Measurements from ENCODE around the gene DNAH12.

The DNAH12 gene

DNA sequence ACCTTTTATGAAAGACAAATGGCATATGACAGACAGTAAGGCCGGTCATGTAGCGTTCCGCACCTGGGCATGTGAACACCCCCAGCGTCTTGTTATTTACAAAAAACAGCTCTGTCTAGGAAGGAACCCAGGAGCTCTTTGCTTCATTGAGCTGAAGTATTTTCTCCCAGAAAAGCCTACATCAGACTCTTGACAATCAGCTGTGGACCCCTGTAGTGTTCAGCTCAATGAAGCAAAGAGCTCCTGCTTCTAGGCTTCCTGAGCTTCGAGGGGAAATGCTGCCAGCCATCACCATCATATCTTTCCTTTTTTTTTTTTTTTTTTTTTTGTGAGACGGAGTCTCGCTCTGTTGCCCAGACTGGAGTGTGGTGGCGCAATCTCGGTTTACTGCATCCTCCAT is 255.7 kb downstream of the DNAH12 start:
- DNase-seq (no peak), ATAC-seq (replicated peaks) (no peak)
- Mint-ChIP-seq H3K27me3 (no peaks in the 10 kb centered on the region), H3K36me3 (peaks cover 2 to 3% of the 10 kb centered on the region in 2 donors), H3K27ac (no peak overlapping the region), H3K4me3 (no peak overlapping the region), H3K9me3 (no peaks in the 10 kb centered on the region), H3K4me1 (no peaks in the 10 kb centered on the region)

- ATAC-seq (replicated peaks) (no peak), DNase-seq (no peak)
- no peak overlapping the region for H3K4me3 Mint-ChIP-seq
- no peak overlapping the region for H3K27ac Mint-ChIP-seq
- no peaks in the 10 kb centered on the region for H3K9me3 Mint-ChIP-seq
- no peaks in the 10 kb centered on the region for H3K27me3 Mint-ChIP-seq
- H3K4me1 Mint-ChIP-seq, result no peaks in the 10 kb centered on the region
- H3K36me3 Mint-ChIP-seq, result peaks cover 2 to 3% of the 10 kb centered on the region in 2 donors
Measured at GRCh38 chr3:57287205-57287604, 256.9 kb downstream of the DNAH12 start.

GRCh38 chr3:57283334-57283733 is 260.8 kb downstream of the DNAH12 start:
- H3K4me3 Mint-ChIP-seq, result no peak overlapping the region
- H3K36me3 Mint-ChIP-seq, result peaks cover 10 to 11% of the 10 kb centered on the region in 2 donors
- no peaks in the 10 kb centered on the region for H3K4me1 Mint-ChIP-seq
- no peaks in the 10 kb centered on the region for H3K27me3 Mint-ChIP-seq
- no peak for DNase-seq
- peaks cover 0 to 9% of the 10 kb centered on the region in 2 donors for H3K9me3 Mint-ChIP-seq
- H3K27ac Mint-ChIP-seq, result no peak overlapping the region
- ATAC-seq (replicated peaks), result no peak

GRCh38 chr3:57281715-57282114 is 262.4 kb downstream of the DNAH12 start:
- ATAC-seq (replicated peaks), result no peak
- Mint-ChIP-seq H3K9me3 (peaks cover 0 to 9% of the 10 kb centered on the region in 2 donors), H3K36me3 (peaks cover 10 to 13% of the 10 kb centered on the region in 2 donors), H3K27me3 (no peaks in the 10 kb centered on the region), H3K4me3 (no peak overlapping the region), H3K4me1 (no peaks in the 10 kb centered on the region), H3K27ac (no peak overlapping the region)
- DNase-seq, result no peak

DNA sequence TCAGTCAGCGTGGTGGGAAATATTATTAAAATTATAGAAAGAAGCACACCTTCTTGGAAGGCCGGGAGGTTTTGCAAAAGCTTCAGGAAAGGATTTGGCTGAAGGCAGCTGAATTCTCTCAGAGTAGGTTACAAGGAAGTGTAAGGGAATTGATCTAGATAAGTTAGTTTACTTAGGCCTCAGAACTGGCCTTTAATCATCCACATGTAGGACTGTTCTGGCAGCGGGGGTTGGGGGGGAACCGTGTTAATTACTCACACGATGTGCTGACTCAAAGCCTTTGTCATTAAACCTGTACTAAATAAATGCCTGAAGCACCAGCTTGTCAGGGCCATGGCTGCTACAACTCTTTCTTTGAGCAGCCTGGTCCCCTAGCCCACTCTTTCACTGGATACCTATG is 264.5 kb downstream of the DNAH12 start:
- Mint-ChIP-seq H3K36me3 (peaks cover 9 to 11% of the 10 kb centered on the region in 2 donors), H3K27ac (no peak overlapping the region), H3K27me3 (no peaks in the 10 kb centered on the region), H3K9me3 (peaks cover 0 to 9% of the 10 kb centered on the region in 2 donors), H3K4me1 (no peaks in the 10 kb centered on the region), H3K4me3 (no peak overlapping the region)
- ATAC-seq (replicated peaks) (no peak), DNase-seq (no peak)

DNA sequence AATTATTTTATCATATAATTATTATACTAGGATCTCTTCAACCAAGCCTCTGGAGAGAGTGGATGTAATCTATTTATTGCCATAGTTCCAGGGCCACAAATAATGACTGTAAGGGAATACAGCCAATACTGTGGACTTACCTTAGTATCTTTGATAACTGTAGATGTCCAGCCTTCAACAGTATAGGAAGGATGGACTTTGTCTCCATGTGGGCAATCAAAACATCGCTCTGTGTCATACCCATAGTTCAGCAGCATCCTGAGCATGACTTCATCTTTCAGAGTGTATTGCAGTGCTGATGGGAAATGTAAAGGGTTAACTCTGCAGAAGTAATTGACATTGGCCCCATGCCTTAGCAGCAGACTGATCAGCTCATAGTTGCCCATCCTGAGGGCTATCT is 265.9 kb downstream of the DNAH12 start:
- no peak overlapping the region for H3K4me3 Mint-ChIP-seq
- H3K4me1 Mint-ChIP-seq, result no peaks in the 10 kb centered on the region
- peaks cover 0 to 9% of the 10 kb centered on the region in 2 donors for H3K9me3 Mint-ChIP-seq
- ATAC-seq (replicated peaks) (no peak), DNase-seq (no peak)
- no peaks in the 10 kb centered on the region for H3K27me3 Mint-ChIP-seq
- H3K27ac Mint-ChIP-seq, result no peak overlapping the region
- H3K36me3 Mint-ChIP-seq, result peaks cover 12 to 16% of the 10 kb centered on the region in 2 donors

GRCh38 chr3:57275393-57275792 is 268.8 kb downstream of the DNAH12 start:
- H3K27ac Mint-ChIP-seq, result no peak overlapping the region
- H3K9me3 Mint-ChIP-seq, result peaks cover 0 to 2% of the 10 kb centered on the region in 2 donors
- DNase-seq, result no peak
- no peak overlapping the region for H3K4me3 Mint-ChIP-seq
- H3K27me3 Mint-ChIP-seq, result no peaks in the 10 kb centered on the region
- peaks cover 18 to 27% of the 10 kb centered on the region in 2 donors for H3K36me3 Mint-ChIP-seq
- no peaks in the 10 kb centered on the region for H3K4me1 Mint-ChIP-seq
- no peak for ATAC-seq (replicated peaks)

- H3K27ac Mint-ChIP-seq, result no peak overlapping the region
- no peaks in the 10 kb centered on the region for H3K9me3 Mint-ChIP-seq
- no peaks in the 10 kb centered on the region for H3K4me1 Mint-ChIP-seq
- no peak for DNase-seq
- no peaks in the 10 kb centered on the region for H3K27me3 Mint-ChIP-seq
- H3K36me3 Mint-ChIP-seq, result peaks cover 15 to 27% of the 10 kb centered on the region in 2 donors
- no peak for ATAC-seq (replicated peaks)
- no peak overlapping the region for H3K4me3 Mint-ChIP-seq
Measured at GRCh38 chr3:57274845-57275244, 269.3 kb downstream of the DNAH12 start.

DNA sequence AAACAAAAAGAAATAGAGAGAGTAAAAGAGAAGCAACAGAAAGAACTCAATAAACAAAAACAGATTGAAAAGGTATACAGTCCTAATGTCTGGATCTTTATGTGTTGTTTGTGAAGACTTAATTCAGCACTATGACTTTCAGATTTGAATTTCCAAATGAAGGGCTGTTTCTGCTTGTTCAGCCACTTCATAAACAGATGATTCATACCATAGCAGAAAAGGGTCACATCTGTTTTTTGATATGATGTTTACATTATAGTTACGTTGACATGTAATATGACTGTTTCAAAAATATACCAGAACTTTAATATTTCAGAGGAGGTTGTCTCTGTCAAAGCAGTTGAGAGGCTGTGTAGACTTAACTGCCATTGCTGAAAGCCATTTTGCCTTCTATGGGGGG is 275.7 kb downstream of the DNAH12 start:
- ATAC-seq (replicated peaks) (no peak), DNase-seq (no peak)
- H3K4me1 Mint-ChIP-seq, result no peaks in the 10 kb centered on the region
- no peak overlapping the region for H3K27ac Mint-ChIP-seq
- H3K36me3 Mint-ChIP-seq, result peaks cover 46 to 64% of the 10 kb centered on the region in 2 donors
- H3K4me3 Mint-ChIP-seq, result no peak overlapping the region
- no peaks in the 10 kb centered on the region for H3K27me3 Mint-ChIP-seq
- H3K9me3 Mint-ChIP-seq, result peaks cover 0 to 6% of the 10 kb centered on the region in 2 donors

- Mint-ChIP-seq H3K27ac (no peak overlapping the region), H3K36me3 (peaks cover 67 to 80% of the 10 kb centered on the region in 2 donors), H3K4me3 (no peak overlapping the region), H3K9me3 (peaks cover 4 to 10% of the 10 kb centered on the region in 2 donors), H3K4me1 (no peaks in the 10 kb centered on the region), H3K27me3 (no peaks in the 10 kb centered on the region)
- no peak for ATAC-seq (replicated peaks)
- DNase-seq, result no peak
Measured at GRCh38 chr3:57261929-57262328, 282.2 kb downstream of the DNAH12 start.

- no peak overlapping the region for H3K27ac Mint-ChIP-seq
- ATAC-seq (replicated peaks), result no peak
Measured at GRCh38 chr3:57261119-57261518, 283.0 kb downstream of the DNAH12 start.

GRCh38 chr3:57257678-57258077 is 286.5 kb downstream of the DNAH12 start:
- H3K27me3 Mint-ChIP-seq, result no peaks in the 10 kb centered on the region

More at GRCh38 chr3:57261119-57261518, 283.0 kb downstream of the DNAH12 start:
- peaks cover 59 to 72% of the 10 kb centered on the region in 2 donors for H3K36me3 Mint-ChIP-seq
- H3K9me3 Mint-ChIP-seq, result peaks cover 4 to 10% of the 10 kb centered on the region in 2 donors
- H3K4me1 Mint-ChIP-seq, result no peaks in the 10 kb centered on the region
- no peaks in the 10 kb centered on the region for H3K27me3 Mint-ChIP-seq
- no peak for DNase-seq
- no peak overlapping the region for H3K4me3 Mint-ChIP-seq

GRCh38 chr3:57256844-57257243 is 287.3 kb downstream of the DNAH12 start:
- DNase-seq, result no peak
- no peak for ATAC-seq (replicated peaks)
- Mint-ChIP-seq H3K4me1 (no peaks in the 10 kb centered on the region), H3K27me3 (no peaks in the 10 kb centered on the region), H3K27ac (no peak overlapping the region), H3K4me3 (no peak overlapping the region), H3K36me3 (peaks cover 37 to 51% of the 10 kb centered on the region in 2 donors), H3K9me3 (no peaks in the 10 kb centered on the region)

More at GRCh38 chr3:57257678-57258077, 286.5 kb downstream of the DNAH12 start:
- no peak overlapping the region for H3K4me3 Mint-ChIP-seq
- peaks cover 2 to 3% of the 10 kb centered on the region in 2 donors for H3K9me3 Mint-ChIP-seq
- H3K4me1 Mint-ChIP-seq, result no peaks in the 10 kb centered on the region
- ATAC-seq (replicated peaks) (no peak), DNase-seq (no peak)
- peaks cover 40 to 54% of the 10 kb centered on the region in 2 donors for H3K36me3 Mint-ChIP-seq
- H3K27ac Mint-ChIP-seq, result no peak overlapping the region

DNA sequence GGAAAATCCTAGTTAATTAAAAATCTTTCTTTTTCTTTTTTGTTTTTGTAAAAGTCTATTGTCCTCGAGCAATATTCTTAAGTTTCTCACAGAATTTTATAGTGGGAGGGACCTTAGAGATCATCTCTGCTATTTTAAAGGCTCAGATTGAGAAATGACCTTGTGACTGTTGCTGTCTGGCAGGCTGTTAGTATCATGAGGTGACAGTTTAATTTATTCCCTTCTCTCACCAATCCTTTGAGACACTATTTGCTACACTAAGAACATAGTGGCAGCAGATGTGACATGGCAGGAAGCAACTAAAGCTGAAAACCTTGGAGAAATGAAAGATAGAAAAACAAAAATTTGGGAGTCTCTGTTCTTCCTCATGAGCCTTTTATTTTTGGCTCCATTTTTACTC is 291.7 kb downstream of the DNAH12 start:
- no peaks in the 10 kb centered on the region for H3K4me1 Mint-ChIP-seq
- peaks cover 27 to 40% of the 10 kb centered on the region in 2 donors for H3K36me3 Mint-ChIP-seq
- H3K9me3 Mint-ChIP-seq, result no peaks in the 10 kb centered on the region

GRCh38 chr3:57244946-57245345 is 299.2 kb downstream of the DNAH12 start:
- ATAC-seq (replicated peaks) (no peak), DNase-seq (no peak)
- Mint-ChIP-seq H3K27me3 (no peaks in the 10 kb centered on the region), H3K27ac (no peak overlapping the region), H3K4me3 (no peak overlapping the region), H3K9me3 (no peaks in the 10 kb centered on the region), H3K36me3 (peaks cover 38 to 52% of the 10 kb centered on the region in 2 donors), H3K4me1 (no peaks in the 10 kb centered on the region)

More for the DNA sequence above, 291.7 kb downstream of the DNAH12 start:
- no peak for ATAC-seq (replicated peaks)
- DNase-seq, result no peak
- Mint-ChIP-seq H3K4me3 (no peak overlapping the region), H3K27ac (no peak overlapping the region), H3K27me3 (no peaks in the 10 kb centered on the region)

All from stimulated activated naive B cell treated with anti-CD40 and anti-IgM and Interleukin-4, amounts not matched to agents 10 μg/mL and 1 μg/mL and 100 μg/mL, for 72 hours (primary cell).